Sigmoid colon (tissue), 7 donors: Measurements from ENCODE around the gene DRGX. TPM values are rescaled to one million over a fixed set of nuclear protein-coding genes. Genes with fewer than 3 reads are reported as not detected.

ENCODE experiments used
- DNase-seq: peaks from one replicate; pipeline ENCODE4 v3.0.0-alpha.2; 2019
- H3K27ac ChIP-seq, 4 donors: fragments of 200-600 bp; sonication (generic); one replicate each; pipeline ENCODE4 v1.5.1; 2016 to 2019; ENCODE audit warnings: mild to moderate bottlenecking in 1 of 4
- H3K27me3 ChIP-seq, 3 donors: fragments of 200-600 bp; sonication (generic); one replicate each; pipeline ENCODE4 v1.5.1; 2019; ENCODE audit warnings: mild to moderate bottlenecking in 1 of 3
- H3K36me3 ChIP-seq, 4 donors: fragments of 200-600 bp; sonication (generic); one replicate each; pipeline ENCODE4 v1.5.1; 2016 to 2019
- H3K4me1 ChIP-seq, 4 donors: fragments of 200-600 bp; sonication (generic); one replicate each; pipeline ENCODE4 v1.5.1; 2017 to 2019
- H3K4me3 ChIP-seq, 4 donors: fragments of 200-600 bp; sonication (generic); one replicate each; pipeline ENCODE4 v1.5.1; 2017 to 2019; ENCODE audit warnings: mild to moderate bottlenecking in 2 of 4, moderate library complexity in 1 of 4
- H3K9me3 ChIP-seq, 4 donors: fragments of 200-600 bp in 3 of 4; sonication (generic) in 3 of 4; one replicate each; pipeline versions ENCODE4 v1.5.1 to v1.6.1; 2013 to 2019
- CTCF ChIP-seq, 4 experiments: fragments of 450-650 bp in 3 of 4; fragments of 200-600 bp in 1 of 4; IDR thresholded peaks; one replicate each; pipeline ENCODE4 v1.5.1; 2016 to 2019; ENCODE audit warnings: antibody characterized with exemption in 4 of 4, mild to moderate bottlenecking in 3 of 4, moderate library complexity in 2 of 4
- EP300 ChIP-seq, 4 donors: sonication (generic); formaldehyde crosslinking; IDR thresholded peaks; one replicate each; pipeline ENCODE4 v1.6.1; 2017; ENCODE audit warnings: antibody characterized with exemption in 4 of 4
- POLR2A ChIP-seq, 2 donors: fragments of 450-650 bp; IDR thresholded peaks; one replicate each; pipeline ENCODE4 v1.6.1; 2016; ENCODE audit warnings: antibody characterized with exemption in 2 of 2, mild to moderate bottlenecking in 2 of 2, moderate library complexity in 2 of 2
- POLR2AphosphoS5 ChIP-seq, 4 donors: sonication (generic); formaldehyde crosslinking; IDR thresholded peaks; one replicate each; pipeline ENCODE4 v1.6.1; 2017; ENCODE audit warnings: antibody characterized with exemption in 4 of 4
- WGBS, 2 donors: extraction: QIAGEN DNeasy Blood & Tissue Kit; methylation state at CpG; one replicate each; pipeline ENCODE4 v1.1.7; 2013; 5-methylcytosine and 5-hydroxymethylcytosine counted together
- intact Hi-C: fragments of 100-400 bp; cut with DNase I; formaldehyde crosslinking; loops from one replicate; pipeline ENCODE4 v1.15.1; 2023
- polyA plus RNA-seq, 3 donors: library from polyadenylated mRNA; stranded (reverse); fragments of 200-250 nt; gene quantifications; one replicate each; pipeline ENCODE4 v1.2.3, GENCODE V29; 2013
- total RNA-seq, 4 donors: library from RNA; depleted of rRNA; stranded (reverse); fragments of >200 nt; gene quantifications; one replicate each; pipeline ENCODE4 v1.1.0, GENCODE V29; 2016
- donor health status: healthy with polysubstance abuse.
- donor health status: Bipolar disorder and iron deficiency.
- donor health status: healthy.

DRGX gene
- total and polyA plus RNA-seq, 7 donors: 0.23 to 0.42 TPM; not detected in 5

- intact Hi-C loops: no loop called here
- H3K27ac ChIP-seq: no peak overlapping the region
- H3K9me3 ChIP-seq: no peaks in the 10 kb centered on the region
- no peak for DNase-seq
- H3K4me3 ChIP-seq: no peak overlapping the region
- peaks cover 53 to 95% (median 66%) of the 10 kb centered on the region in 3 donors for H3K27me3 ChIP-seq
- peaks cover 0 to 34% (median 21%) of the 10 kb centered on the region in 4 donors for H3K4me1 ChIP-seq
- no peaks in the 10 kb centered on the region for H3K36me3 ChIP-seq
- WGBS, 2 donors: 3% methylated on average over 62 of the region's 62 CpGs
- TF ChIP-seq POLR2AphosphoS5 (IDR thresholded peaks at IDR 0.05) (no peak), CTCF (IDR thresholded peaks at IDR 0.05) (no peak), POLR2A (IDR thresholded peaks at IDR 0.05) (no peak), EP300 (IDR thresholded peaks at IDR 0.05) (no peak)
Measured at GRCh38 chr10:49394933-49395740, 752 bp downstream of the DRGX start.

- no peak for TF ChIP-seq CTCF (IDR thresholded peaks at IDR 0.05)
- TF ChIP-seq EP300 (IDR thresholded peaks at IDR 0.05): no peak
- no peak for TF ChIP-seq POLR2AphosphoS5 (IDR thresholded peaks at IDR 0.05)
- no peak for TF ChIP-seq POLR2A (IDR thresholded peaks at IDR 0.05)
- H3K9me3 ChIP-seq: no peaks in the 10 kb centered on the region
- no peak overlapping the region for H3K27ac ChIP-seq
- intact Hi-C loops: no loop called here
- peaks cover 0 to 33% (median 21%) of the 10 kb centered on the region in 4 donors for H3K4me1 ChIP-seq
- no peak for DNase-seq
- no peak overlapping the region for H3K4me3 ChIP-seq
- WGBS, 2 donors: 47 to 57% methylated on average over 4 of the region's 4 CpGs
- no peaks in the 10 kb centered on the region for H3K36me3 ChIP-seq
- H3K27me3 ChIP-seq: peaks cover 46 to 93% (median 53%) of the 10 kb centered on the region in 3 donors
Measured at GRCh38 chr10:49393757-49394156, 2.1 kb downstream of the DRGX start.

GRCh38 chr10:49393301-49393700, 2.6 kb downstream of the DRGX start:
- DNase-seq: no peak
- Histone ChIP-seq H3K4me1 (peaks cover 0 to 29% (median 18%) of the 10 kb centered on the region in 4 donors), H3K36me3 (no peaks in the 10 kb centered on the region), H3K4me3 (no peak overlapping the region), H3K27ac (no peak overlapping the region), H3K9me3 (no peaks in the 10 kb centered on the region), H3K27me3 (peaks cover 42 to 89% (median 49%) of the 10 kb centered on the region in 3 donors)
- 78 to 93% methylated on average over 1 of the region's 1 CpG for WGBS, 2 donors
- TF ChIP-seq POLR2A (IDR thresholded peaks at IDR 0.05) (no peak), CTCF (IDR thresholded peaks at IDR 0.05) (no peak)
- intact Hi-C loops: no loop called here

GRCh38 chr10:49389361-49389933, 6.4 kb downstream of the DRGX start:
- Histone ChIP-seq H3K27me3 (peaks cover 7 to 60% (median 10%) of the 10 kb centered on the region in 3 donors), H3K27ac (no peak overlapping the region), H3K36me3 (no peaks in the 10 kb centered on the region), H3K4me1 (no peaks in the 10 kb centered on the region), H3K4me3 (no peak overlapping the region), H3K9me3 (no peaks in the 10 kb centered on the region)
- WGBS, 2 donors: 89 to 92% methylated on average over 15 of the region's 15 CpGs
- DNase-seq: no peak
- intact Hi-C loops: no loop called here
- no peak for TF ChIP-seq POLR2AphosphoS5 (IDR thresholded peaks at IDR 0.05)
- no peak for TF ChIP-seq CTCF (IDR thresholded peaks at IDR 0.05)
- TF ChIP-seq EP300 (IDR thresholded peaks at IDR 0.05): no peak
- no peak for TF ChIP-seq POLR2A (IDR thresholded peaks at IDR 0.05)
